Measurements from ENCODE around the gene TTF2.
A peak's percentile ranks its signal among the peaks of the same experiment; 100 is the strongest.
"Not testable (repeated sequence)": the region's sequence is repeated elsewhere in the genome, so short reads cannot be mapped to it uniquely, and the experiment has no call there.

The TTF2 gene

GRCh38 chr1:117094841-117095604 is 34.9 kb downstream of the TTF2 start:
- no peak for DNase-seq

GRCh38 chr1:117096951-117097408 is 36.9 kb downstream of the TTF2 start:
- DNase-seq = no peak

- no peak for DNase-seq
Observed at GRCh38 chr1:117097443-117097842, 37.3 kb downstream of the TTF2 start.

GRCh38 chr1:117098287-117098890 is 38.3 kb downstream of the TTF2 start:
- no peak for DNase-seq

GRCh38 chr1:117101334-117101733 is 41.2 kb downstream of the TTF2 start:
- no peak for DNase-seq

GRCh38 chr1:117101858-117102257 is 41.7 kb downstream of the TTF2 start:
- not testable (repeated sequence) for DNase-seq

- DNase-seq = no peak
Observed at GRCh38 chr1:117104986-117105385, 44.9 kb downstream of the TTF2 start.

- no peak for DNase-seq
Observed at GRCh38 chr1:117105722-117106121, 45.6 kb downstream of the TTF2 start.

- DNase-seq = no peak
Observed at GRCh38 chr1:117106478-117106877, 46.4 kb downstream of the TTF2 start.

GRCh38 chr1:117107364-117107763 is 47.2 kb downstream of the TTF2 start:
- DNase-seq = no peak

GRCh38 chr1:117110774-117111173 is 50.6 kb downstream of the TTF2 start:
- DNase-seq = no peak

- DNase-seq = no peak
Observed at GRCh38 chr1:117112047-117112717, 52.1 kb downstream of the TTF2 start.

GRCh38 chr1:117113199-117113598 is 53.1 kb downstream of the TTF2 start:
- DNase-seq = no peak

- no peak for DNase-seq
Observed at GRCh38 chr1:117114877-117115276, 54.8 kb downstream of the TTF2 start.

- no peak for DNase-seq
Observed at GRCh38 chr1:117116090-117116783, 56.1 kb downstream of the TTF2 start.

GRCh38 chr1:117116784-117117130 is 56.6 kb downstream of the TTF2 start:
- DNase-seq = no peak

- DNase-seq = no peak
Observed at GRCh38 chr1:117117697-117118096, 57.6 kb downstream of the TTF2 start.

- DNase-seq = no peak
Observed at GRCh38 chr1:117118137-117118536, 58.0 kb downstream of the TTF2 start.

GRCh38 chr1:117119144-117119543 is 59.0 kb downstream of the TTF2 start:
- not testable (repeated sequence) for DNase-seq

- DNase-seq = no peak
Observed at GRCh38 chr1:117120774-117121588, 60.9 kb downstream of the TTF2 start.

- peak; percentile 76 for DNase-seq
Observed at GRCh38 chr1:117121589-117122329, 61.6 kb downstream of the TTF2 start, which contains the start of gene TRIM45. Gene TRIM45, minus strand, starts transcription at chr1:117121749. Its CDS starts 548 bp downstream, at chr1:117121201.

All from activated effector memory CD4-positive, alpha-beta T cell treated with Interleukin-2 at 50 U/mL for 16 hours (primary cell).